ENCODE results near the gene RPL4.

RPL4 gene

GRCh38 chr15:66454143-66454542, 50.5 kb downstream of the RPL4 start:
- FAIRE-seq (no peak), DNase-seq (ENCODE audit: insufficient read length, low spot score) (no peak)
- TF ChIP-seq POLR2A (IDR thresholded peaks at IDR 0.05; ENCODE audit: low read depth, low read length) = no peak

GRCh38 chr15:66452971-66453580, 51.6 kb downstream of the RPL4 start:
- no peak for DNase-seq (ENCODE audit: insufficient read length, low spot score)
- no peak for TF ChIP-seq POLR2A (IDR thresholded peaks at IDR 0.05; ENCODE audit: low read depth, low read length)
- no peak for FAIRE-seq

GRCh38 chr15:66452420-66452819, 52.2 kb downstream of the RPL4 start:
- FAIRE-seq = no peak
- no peak for TF ChIP-seq POLR2A (IDR thresholded peaks at IDR 0.05; ENCODE audit: low read depth, low read length)
- DNase-seq (ENCODE audit: insufficient read length, low spot score) = no peak

All from H54 (cell line).